Measurements from ENCODE around the gene DHRS7.

GRCh38 chr14:60195179-60195810, 30.1 kb upstream of the DHRS7 start:
- TF ChIP-seq NFRKB (IDR thresholded peaks at IDR 0.05; ENCODE audit: low read depth) (no peak), ETS1 (conservative IDR thresholded peaks at IDR 0.05; ENCODE audit: control insufficient read depth, low read depth, low read length) (no peak), EZH2 (IDR thresholded peaks at IDR 0.05; ENCODE audit: borderline replicate concordance, low read depth, low read length) (no peak), FOSL1 (tag; conservative IDR thresholded peaks at IDR 0.05) (no peak), ZNF639 (CRISPR knock-in tag; conservative IDR thresholded peaks at IDR 0.05 in 1 of 2, IDR thresholded peaks at IDR 0.05 in 1 of 2) (no peak), POLR2AphosphoS5 (IDR thresholded peaks at IDR 0.05; ENCODE audit: control insufficient read depth, insufficient read depth, low read depth, low read length) (no peak), DNMT1 (IDR thresholded peaks at IDR 0.05) (no peak), ELF1 (tag; IDR thresholded peaks at IDR 0.05) (no peak), UBTF (IDR thresholded peaks at IDR 0.05; ENCODE audit: borderline replicate concordance in 1 of 2, low read depth in 2 of 2, low read length in 2 of 2) (no peak), SIN3A (IDR thresholded peaks at IDR 0.05; ENCODE audit: borderline replicate concordance in 2 of 2, control insufficient read depth in 1 of 2, low read depth in 2 of 2, low read length in 2 of 2) (no peak), GATA2 (CRISPR knock-in tag; IDR thresholded peaks at IDR 0.05) (no peak), ZNF133 (CRISPR knock-in tag; IDR thresholded peaks at IDR 0.05) (no peak), HNRNPH1 (optimal IDR thresholded peaks at IDR 0.05; ENCODE audit: low read depth, low read length) (no peak), CTCF (IDR thresholded peaks at IDR 0.05 in 2 of 3, conservative IDR thresholded peaks at IDR 0.05 in 1 of 3; ENCODE audit: insufficient read depth in 2 of 3, low read depth in 1 of 3, low read length in 3 of 3) (peak in 2 of 3 experiments; percentile 23 to 38; a peak in 3 of 6 replicates)
